Transverse colon (tissue), 3 donors: ENCODE data around the gene DDIT3.

Source experiments
- CTCF ChIP-seq, 5 experiments: fragments of 200-600 bp in 3 of 5; fragments of 450-650 bp in 2 of 5; sonication (generic) in 3 of 5; IDR thresholded peaks; 1 replicate in 2 of 5; 2 replicates in 3 of 5; pipeline ENCODE4 v1.5.1; 2016 to 2017; ENCODE audit warnings: antibody characterized with exemption in 5 of 5, inconsistent platforms in 3 of 5, mild to moderate bottlenecking in 2 of 5, moderate library complexity in 1 of 5
- POLR2A ChIP-seq: fragments of 450-650 bp; IDR thresholded peaks from one replicate; pipeline ENCODE4 v1.6.1; 2016; ENCODE audit warnings: antibody characterized with exemption, mild to moderate bottlenecking, moderate library complexity

DNA sequence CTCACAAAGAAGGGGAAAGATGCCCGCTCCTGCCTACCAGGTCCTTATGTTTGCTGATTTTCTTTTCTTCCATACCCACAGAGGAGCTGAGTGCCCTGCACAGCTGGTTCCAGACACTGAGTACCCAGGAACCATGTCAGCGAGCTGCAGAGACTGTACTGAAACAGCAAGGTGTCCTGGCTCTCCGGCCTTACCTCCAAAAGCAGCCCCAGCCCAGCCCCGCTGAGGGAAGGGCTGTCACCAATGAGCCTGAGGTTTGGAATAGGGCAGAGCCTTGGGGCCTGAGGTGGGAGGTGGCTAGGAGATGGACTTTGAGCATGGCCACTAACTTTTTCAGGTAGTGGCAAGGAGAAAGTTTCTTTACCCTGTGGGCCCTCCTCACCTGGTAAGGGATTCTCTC, 30.2 kb downstream of the DDIT3 start:
- TF ChIP-seq CTCF (IDR thresholded peaks at IDR 0.05), result no peak
- no peak for TF ChIP-seq POLR2A
